GM12865 (cell line): ENCODE measurements around the gene CHN1.

Experiments
- DNase-seq: peaks from one replicate; pipeline ENCODE4 v3.0.0; 2010; ENCODE audit warnings: low read depth
- H3K4me3 ChIP-seq: 2 replicates; pipeline ENCODE4 v1.5.1; 2011; ENCODE audit warnings: mild to moderate bottlenecking, low read depth, low read length, control low read depth
- TF ChIP-seq, protein P1 (sequence below): IDR thresholded peaks from 2 replicates; pipeline ENCODE4 v1.5.1; 2011; ENCODE audit warnings: low read length, control low read depth, low read depth, inconsistent platforms; ENCODE audit not compliant: insufficient read depth; ENCODE audit errors: missing control alignments

The CHN1 gene, protein sequence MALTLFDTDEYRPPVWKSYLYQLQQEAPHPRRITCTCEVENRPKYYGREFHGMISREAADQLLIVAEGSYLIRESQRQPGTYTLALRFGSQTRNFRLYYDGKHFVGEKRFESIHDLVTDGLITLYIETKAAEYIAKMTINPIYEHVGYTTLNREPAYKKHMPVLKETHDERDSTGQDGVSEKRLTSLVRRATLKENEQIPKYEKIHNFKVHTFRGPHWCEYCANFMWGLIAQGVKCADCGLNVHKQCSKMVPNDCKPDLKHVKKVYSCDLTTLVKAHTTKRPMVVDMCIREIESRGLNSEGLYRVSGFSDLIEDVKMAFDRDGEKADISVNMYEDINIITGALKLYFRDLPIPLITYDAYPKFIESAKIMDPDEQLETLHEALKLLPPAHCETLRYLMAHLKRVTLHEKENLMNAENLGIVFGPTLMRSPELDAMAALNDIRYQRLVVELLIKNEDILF

DNA sequence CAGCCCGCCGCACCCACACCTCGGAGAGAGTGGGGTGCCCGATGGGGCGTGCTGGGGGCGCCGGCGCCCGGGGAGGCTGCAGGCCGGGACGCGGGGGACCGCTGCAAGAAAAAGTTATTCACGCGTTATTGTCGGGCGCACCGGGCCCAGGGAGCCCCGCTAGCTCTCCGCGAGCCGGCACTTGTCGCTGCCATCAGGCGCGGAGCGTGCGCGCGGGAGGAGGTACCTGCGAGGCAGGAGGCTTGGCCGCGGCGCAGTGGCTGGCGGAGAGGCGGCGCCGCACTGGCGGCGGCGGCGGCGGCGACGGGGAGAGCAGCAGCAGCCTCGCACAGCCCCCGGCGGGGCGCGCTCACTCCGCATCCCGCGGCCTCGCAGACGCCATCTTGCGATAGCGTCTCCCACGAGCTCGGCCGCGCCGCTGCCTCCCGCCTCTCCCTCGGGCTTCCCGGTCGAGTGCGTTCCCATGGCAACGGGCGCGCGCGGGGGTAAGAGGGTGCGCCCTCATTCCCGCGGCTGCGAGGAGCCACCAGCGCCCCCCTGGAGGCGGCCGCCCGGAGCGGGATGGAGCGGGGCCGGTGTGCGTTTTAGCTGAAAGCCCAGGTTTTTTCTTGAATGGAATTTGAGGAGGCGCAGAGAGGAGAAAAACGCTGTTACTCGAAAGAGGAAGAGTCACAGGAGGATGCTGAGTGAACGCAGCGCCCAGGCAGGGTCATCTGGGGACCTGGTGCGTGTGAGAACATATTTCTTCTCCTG is at the start of gene CHN1:
Gene CHN1 (minus strand): TSS at position 402 of the 753 bp plus-strand sequence. CDS start 469 bp downstream, outside the sequence.
- peak; percentile 69 for DNase-seq
- TF ChIP-seq, protein P1, sequence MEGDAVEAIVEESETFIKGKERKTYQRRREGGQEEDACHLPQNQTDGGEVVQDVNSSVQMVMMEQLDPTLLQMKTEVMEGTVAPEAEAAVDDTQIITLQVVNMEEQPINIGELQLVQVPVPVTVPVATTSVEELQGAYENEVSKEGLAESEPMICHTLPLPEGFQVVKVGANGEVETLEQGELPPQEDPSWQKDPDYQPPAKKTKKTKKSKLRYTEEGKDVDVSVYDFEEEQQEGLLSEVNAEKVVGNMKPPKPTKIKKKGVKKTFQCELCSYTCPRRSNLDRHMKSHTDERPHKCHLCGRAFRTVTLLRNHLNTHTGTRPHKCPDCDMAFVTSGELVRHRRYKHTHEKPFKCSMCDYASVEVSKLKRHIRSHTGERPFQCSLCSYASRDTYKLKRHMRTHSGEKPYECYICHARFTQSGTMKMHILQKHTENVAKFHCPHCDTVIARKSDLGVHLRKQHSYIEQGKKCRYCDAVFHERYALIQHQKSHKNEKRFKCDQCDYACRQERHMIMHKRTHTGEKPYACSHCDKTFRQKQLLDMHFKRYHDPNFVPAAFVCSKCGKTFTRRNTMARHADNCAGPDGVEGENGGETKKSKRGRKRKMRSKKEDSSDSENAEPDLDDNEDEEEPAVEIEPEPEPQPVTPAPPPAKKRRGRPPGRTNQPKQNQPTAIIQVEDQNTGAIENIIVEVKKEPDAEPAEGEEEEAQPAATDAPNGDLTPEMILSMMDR = no peak
- peak within 1 kb of the TSS; percentile 55 for H3K4me3 ChIP-seq

DNA sequence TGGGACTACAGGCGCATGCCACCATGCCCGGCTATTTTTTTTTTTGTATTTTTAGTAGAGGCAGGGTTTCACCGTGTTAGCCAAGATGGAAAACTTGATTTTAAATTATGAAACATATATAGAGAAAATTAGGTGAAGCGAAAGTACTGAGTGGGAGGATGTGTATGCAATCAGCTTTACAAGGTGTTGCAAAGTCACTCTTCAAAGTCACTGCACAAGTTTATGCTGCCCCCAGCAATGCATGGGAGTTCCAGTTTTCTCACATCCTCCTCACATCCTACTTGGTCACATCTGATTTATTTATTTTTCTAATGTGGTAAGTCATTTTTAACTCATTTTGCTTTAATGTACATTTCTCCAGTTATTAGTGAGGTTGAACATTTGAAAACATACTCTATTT is 49.2 kb upstream of the CHN1 start:
- TF ChIP-seq, protein P1 = no peak
- DNase-seq = no peak
- no peak overlapping the region for H3K4me3 ChIP-seq

DNA sequence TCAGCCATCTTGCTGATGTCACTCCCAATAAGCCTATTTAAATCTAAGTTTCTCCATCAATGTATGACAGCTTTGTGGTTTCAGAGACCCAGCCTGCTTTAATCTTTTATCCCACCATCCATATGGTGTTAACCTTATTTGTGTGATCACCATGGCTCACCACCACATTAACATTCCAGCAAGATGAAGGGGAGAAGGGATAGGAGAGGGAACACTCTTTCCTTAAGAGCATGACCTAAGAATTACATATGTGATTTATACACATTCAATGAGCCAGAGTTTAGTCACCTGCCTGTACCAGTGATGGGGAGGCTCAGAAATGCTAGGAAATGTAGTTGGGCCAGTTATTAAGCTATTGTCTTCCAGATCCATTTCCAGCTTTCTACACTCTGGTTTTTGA is 44.5 kb upstream of the CHN1 start:
- no peak overlapping the region for H3K4me3 ChIP-seq
- no peak for DNase-seq
- TF ChIP-seq, protein P1 = no peak

DNA sequence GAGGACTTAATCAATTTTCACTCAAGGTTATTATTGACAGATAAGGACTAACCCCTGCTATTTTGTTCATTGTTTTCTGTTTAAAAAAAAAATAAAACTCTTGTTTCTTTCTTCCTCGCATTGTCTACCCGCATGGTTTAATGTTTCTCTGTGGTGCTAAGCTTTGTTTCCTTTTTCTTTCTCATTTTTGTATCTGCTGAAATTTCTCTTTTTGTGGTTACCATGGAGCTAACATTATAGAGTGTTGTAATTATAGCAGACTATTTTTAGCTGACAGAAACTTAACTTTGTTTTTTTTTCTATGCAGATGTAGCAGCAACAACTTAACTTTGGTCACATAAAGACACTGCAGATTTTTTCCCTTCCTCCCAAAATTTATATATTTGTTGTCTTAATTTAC is 43.1 kb upstream of the CHN1 start:
- TF ChIP-seq, protein P1 = no peak
- DNase-seq = no peak
- no peak overlapping the region for H3K4me3 ChIP-seq

DNA sequence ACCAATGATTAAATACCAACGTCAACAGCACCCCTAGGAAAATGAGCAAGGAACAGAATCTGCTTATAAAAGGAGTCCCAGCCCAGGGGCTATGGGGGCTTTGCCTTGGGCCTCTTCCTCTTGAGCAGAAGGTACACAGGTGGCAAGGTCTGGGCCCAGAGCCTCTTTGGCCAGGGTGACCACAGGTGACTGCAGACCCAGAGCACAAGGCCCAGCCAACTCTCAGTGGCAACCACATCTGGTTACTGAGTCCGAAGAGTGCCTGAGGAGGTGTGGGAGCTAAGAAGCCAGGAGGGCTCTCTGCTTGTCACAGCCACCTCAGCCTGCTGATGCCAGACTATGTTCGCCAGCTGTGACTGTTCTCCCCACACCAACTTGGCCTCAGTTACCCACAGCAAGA is 34.3 kb upstream of the CHN1 start:
- no peak overlapping the region for H3K4me3 ChIP-seq
- no peak for DNase-seq
- TF ChIP-seq, protein P1 = no peak

DNA sequence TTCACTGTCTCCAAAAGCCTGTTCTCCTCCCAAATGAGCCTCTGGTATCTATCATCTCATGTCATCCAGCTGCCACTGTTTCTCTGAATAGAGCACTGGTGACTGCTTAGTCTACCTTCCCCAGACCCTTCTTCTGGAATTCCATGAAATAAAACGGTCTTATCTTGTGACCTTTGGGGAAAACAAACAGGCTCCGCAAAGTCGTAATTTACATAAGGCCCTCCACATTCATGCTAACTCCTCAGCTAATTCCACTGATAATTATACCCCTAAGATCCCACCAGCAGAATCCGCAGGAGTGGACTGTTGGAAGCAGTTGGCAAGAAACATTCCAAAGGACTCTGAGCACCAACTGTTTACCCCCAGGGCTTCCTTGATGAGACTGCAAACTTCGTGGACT is 33.9 kb upstream of the CHN1 start:
- TF ChIP-seq, protein P1 = no peak
- DNase-seq = no peak
- H3K4me3 ChIP-seq = no peak overlapping the region

DNA sequence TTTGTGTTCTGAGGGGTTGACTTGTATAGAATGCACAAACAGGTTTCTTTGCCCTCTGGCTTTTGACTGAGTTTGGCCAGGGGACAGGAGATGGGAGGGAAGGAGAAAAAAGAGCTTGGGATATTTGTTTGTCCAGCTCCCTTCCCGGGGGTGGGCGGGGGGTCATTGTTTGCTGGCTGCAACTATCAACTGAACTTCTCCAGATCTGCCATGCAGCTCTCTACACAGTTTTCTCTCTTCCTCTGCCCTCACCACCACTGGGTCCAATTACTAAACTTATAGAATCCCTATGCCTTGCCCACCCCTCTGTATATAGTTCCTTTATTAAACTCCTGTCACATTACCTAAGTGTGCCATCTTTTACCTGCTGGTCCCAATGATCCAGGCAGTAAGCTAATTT is 32.8 kb upstream of the CHN1 start:
- H3K4me3 ChIP-seq = no peak overlapping the region
- TF ChIP-seq, protein P1 = no peak
- DNase-seq = no peak
